Measurements from ENCODE around the gene RETN.

Gene RETN

GRCh38 chr19:7685546-7686445 is 16.9 kb downstream of the RETN start:
- no peak for DNase-seq (ENCODE audit: low read depth)

- DNase-seq (ENCODE audit: low read depth) = no peak
Measured at GRCh38 chr19:7687177-7687576, 18.3 kb downstream of the RETN start.

GRCh38 chr19:7689165-7689564 is 20.3 kb downstream of the RETN start:
- no peak for DNase-seq (ENCODE audit: low read depth)

GRCh38 chr19:7690779-7691258 is 22.0 kb downstream of the RETN start:
- DNase-seq (ENCODE audit: low read depth) = no peak

- peak; percentile 24 for DNase-seq (ENCODE audit: low read depth)
Measured at GRCh38 chr19:7691497-7691896, 22.6 kb downstream of the RETN start.

GRCh38 chr19:7692417-7693088 is 23.7 kb downstream of the RETN start:
- DNase-seq (ENCODE audit: low read depth) = no peak

- no peak for DNase-seq (ENCODE audit: low read depth)
Measured at GRCh38 chr19:7694499-7694898, 25.6 kb downstream of the RETN start.

- DNase-seq (ENCODE audit: low read depth) = no peak
Measured at GRCh38 chr19:7697721-7698287, 29.0 kb downstream of the RETN start.

- DNase-seq (ENCODE audit: low read depth) = no peak
Measured at GRCh38 chr19:7698583-7698982, 29.7 kb downstream of the RETN start.

- no peak for DNase-seq (ENCODE audit: low read depth)
Measured at GRCh38 chr19:7699003-7699402, 30.2 kb downstream of the RETN start.

- no peak for DNase-seq (ENCODE audit: low read depth)
Measured at GRCh38 chr19:7699417-7700401, 30.9 kb downstream of the RETN start.

- DNase-seq (ENCODE audit: low read depth) = no peak
Measured at GRCh38 chr19:7701049-7701653, 32.3 kb downstream of the RETN start.

- no peak for DNase-seq (ENCODE audit: low read depth)
Measured at GRCh38 chr19:7701654-7702457, 33.0 kb downstream of the RETN start, which contains the start of gene FCER2. Gene FCER2 (minus strand): TSS chr19:7702131. CDS start chr19:7699760, 2,371 bp downstream.

GRCh38 chr19:7703332-7703731 is 34.5 kb downstream of the RETN start:
- no peak for DNase-seq (ENCODE audit: low read depth)

GRCh38 chr19:7704280-7705060 is 35.6 kb downstream of the RETN start:
- DNase-seq (ENCODE audit: low read depth) = no peak

- DNase-seq (ENCODE audit: low read depth) = peak; percentile 38
Measured at GRCh38 chr19:7705387-7706187, 36.7 kb downstream of the RETN start.

- DNase-seq (ENCODE audit: low read depth) = no peak
Measured at GRCh38 chr19:7706188-7706954, 37.5 kb downstream of the RETN start.

- DNase-seq (ENCODE audit: low read depth) = no peak
Measured at GRCh38 chr19:7706955-7707456, 38.2 kb downstream of the RETN start.
